ENCODE data around the gene TJP2.
"Not testable (repeated sequence)": the region's sequence is repeated elsewhere in the genome, so short reads cannot be mapped to it uniquely, and the experiment has no call there.

TJP2 gene

DNA sequence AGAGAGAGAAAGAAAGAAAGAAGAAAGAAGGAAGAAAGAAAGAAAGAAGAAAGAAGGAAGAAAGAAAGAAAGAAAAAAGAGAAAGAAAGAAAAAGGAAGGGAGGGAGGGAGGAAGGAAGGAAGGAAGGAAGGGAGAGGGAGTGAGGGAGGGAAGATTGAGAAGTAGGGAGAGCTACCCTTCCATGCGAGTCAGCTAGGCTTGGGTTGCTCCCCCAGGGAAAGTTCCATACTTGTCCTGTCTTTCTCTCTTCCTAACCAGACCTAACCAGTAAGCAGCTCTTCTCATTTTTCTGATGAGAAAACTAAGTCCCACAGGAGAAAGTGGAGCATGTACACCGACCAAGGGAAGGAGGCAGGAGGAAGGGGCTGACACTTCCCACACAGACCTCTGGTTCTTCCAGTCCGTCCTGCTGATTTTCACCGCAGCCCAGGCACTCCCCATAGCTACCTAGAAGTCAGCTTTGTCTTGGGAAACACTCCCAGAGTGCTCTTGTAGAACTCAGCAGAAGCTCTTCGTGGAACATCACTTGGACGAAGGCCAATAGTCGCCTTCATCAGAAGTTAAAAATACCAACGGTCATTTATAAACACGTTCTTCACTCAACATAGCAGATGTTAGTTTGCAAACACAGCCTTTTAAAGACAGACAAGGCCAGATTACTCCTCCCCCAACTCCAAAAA lies 121.9 kb downstream of the TJP2 start:
- DNase-seq, result no peak

DNA sequence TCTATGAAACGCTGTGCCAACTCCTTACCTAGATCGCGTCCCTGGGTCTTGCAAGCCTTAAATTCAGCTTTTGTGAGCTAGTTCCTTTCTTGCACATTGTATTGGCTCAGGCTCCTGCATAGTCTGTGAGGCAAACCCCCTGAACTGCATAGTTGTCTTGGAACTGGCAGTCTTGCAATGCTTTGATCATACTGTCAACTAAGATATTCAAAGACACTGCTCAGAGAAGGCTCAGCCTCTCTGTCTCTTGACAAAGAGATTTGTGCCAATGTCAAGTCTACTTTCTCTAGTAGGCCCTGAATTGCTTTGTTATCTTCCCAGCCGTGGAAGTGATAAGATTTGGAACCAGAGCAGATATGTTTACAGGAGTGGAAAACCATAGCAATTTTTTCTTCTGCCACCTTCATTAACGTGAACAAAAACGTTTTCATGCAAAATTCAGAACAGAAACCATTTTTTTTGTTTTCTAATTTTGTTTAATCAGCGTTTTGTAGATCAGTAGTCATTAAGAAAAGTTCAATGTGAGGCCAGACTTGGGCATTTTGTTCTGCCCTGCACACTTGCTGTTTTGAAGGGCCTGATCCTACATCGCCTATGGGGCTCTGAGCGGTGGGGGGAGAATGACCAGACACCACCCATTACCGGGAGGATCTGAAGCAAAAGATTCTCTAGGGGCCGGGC lies 123.4 kb downstream of the TJP2 start:
- no peak for DNase-seq

DNA sequence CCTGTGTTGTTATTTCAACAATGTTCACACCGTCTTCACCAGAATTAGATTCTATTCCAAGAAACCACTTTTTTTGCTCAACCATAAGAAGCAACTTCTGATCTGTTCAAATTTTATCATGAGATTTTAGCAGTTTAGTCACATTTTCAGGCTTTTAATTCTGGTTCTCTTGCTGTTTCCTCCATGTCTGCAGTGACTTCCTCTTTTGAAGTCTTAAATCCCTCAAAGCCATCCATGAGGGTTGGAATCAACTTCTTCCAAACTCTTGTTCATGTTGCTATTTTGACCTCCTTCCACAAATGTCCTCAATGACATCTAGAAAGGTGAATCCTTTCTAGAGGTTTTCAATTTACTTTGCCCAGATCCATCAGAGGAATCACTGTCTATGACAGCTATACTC lies 125.2 kb downstream of the TJP2 start:
- DNase-seq, result no peak

DNA sequence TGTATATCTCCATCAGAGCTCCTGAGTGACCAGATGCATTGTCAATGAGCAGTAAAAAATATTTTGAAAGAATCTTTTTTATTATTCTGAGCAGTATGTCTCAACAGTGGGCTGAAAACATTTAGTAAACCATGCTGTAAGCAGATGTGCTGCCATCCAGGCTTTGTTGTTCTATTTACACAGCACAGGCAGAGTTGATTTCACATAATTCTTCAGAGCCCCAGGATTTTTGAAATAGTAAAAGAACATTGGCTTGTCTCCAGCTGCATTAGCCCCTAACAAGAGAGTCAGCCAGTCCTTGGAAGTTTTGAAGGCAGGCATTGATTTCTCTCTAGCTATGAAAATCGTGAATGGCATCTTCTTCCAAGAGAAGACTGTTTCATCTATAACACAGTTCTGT lies 125.7 kb downstream of the TJP2 start:
- DNase-seq, result no peak

DNA sequence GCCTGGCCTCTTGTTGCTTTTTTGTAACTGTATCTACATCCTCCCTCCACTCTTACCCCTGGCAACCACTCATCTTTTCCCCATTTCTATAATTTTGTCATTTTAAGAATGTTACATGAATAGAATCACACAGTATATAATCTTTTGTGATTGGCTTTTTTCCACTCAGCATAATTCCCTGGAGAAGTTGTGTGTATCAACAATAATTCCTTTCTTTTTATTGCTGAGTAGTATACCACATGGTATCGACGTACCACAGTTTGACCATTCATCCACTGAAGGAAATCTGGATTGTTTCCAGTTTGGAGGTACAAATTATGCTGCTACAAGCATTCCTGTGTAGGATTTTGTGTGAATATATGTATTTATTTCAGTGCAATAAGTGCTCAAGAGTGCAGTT lies 129.3 kb downstream of the TJP2 start:
- no peak for DNase-seq

DNA sequence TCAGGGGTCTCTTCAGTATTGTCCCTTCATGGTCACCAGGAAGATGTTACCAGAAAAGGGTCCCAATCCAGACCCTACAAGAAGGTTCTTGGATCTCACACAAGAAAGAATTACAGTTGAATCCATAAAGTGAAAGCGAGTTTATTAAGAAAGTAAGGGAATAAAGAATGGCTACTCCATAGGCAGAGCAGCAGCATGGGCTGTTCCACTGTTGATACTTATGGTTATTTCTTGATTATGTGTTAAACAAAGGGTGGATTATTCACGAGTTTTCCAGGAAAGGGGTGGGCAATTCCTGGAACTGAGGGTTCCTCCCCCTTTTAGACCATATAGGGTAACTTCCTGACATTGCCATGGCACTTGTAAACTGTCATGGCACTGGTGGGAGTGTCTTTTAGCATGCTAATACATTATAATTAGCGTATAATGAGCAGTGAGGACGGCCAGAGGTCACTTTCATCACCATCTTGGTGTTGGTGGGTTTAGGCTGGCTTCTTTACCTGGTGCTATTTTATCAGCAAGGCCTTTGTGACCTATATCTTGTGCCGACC lies 132.9 kb downstream of the TJP2 start:
- DNase-seq, result not testable (repeated sequence)

DNA sequence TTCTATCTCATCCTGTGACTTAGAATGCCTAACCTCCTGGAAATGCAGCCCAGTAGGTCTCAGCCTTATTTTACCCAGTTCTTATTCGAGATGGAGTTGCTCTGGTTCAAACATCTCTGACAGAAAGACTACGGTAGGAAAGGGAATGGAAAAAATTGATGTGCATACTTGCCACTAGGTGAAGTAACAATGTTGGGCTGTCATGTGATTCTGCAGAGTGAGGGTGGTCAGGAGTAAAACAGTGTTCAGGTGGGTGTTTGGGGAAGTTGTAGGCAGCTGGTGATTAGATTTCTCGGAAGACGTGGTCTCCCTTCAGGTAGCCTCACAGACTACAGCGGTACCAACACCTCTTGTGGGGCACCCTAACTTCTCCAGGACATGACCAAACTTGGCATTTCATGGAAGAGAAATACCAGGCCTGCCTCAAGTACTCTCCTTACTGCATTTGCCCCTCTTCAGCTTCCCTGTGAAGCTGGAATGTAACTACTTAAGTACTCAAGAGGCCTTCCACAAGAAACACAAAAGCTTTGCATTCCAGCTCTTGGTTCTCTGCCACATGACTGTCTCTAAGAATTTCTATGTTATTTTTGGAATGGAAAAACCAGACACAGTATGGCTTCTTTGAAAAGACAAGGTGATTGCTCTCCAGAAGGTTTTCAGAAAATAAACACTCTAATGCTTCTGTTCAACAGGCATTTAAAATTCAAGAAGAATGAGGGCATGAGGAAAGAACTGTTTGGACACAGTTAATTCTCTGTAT lies 133.5 kb downstream of the TJP2 start:
- DNase-seq, result peak; percentile 87

DNA sequence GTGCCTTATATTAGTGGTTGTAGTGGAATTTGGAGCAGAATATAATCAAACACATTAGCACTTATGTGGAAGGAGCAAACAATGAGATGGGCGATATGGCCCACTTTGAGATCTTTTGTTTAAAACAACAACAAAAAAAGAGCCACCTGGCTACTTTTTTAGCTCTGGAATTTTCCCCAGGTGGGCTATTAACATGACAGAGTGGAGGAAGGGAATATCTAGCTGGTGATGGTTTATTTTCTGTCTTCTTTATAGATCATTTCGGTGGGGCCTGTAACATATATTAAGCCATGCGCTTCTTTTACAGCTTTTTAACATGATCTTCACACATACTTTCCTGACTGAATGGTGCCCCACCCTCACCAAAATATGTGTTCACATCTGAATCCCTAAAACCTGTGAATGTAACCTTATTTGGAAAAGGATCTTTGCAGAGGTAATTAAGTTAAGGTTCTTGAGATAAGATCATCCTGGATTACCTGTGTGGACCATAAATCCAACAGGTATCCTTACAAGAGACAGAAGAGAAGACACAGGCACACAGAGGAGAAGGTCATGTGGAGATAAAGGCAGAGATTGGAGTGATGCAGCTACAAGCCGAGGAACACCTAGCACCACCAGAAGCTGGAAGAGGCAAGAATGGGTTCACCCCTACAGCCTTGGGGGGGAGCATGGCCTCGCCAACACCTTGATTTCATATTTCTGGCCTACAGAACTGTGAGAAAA lies 134.3 kb downstream of the TJP2 start:
- DNase-seq, result no peak

DNA sequence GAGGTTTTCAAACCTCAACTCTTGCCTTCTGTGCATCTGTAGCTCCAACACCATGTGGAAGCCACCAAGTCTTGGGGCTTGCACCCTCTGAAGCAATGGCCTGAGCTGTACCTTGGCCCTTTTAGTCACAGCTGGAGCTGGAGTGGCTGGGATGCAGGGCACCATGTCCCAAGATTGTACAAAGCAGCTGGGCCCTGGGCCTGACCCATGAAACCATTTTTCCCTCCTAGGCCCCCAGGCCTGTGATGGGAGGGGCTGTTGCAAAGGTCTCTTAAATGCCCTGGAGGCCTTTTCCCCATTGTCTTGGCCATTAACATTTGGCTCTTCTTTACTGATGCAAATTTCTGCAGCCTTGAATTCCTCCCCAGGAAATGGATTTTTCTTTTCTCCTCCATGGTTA lies 139.1 kb downstream of the TJP2 start:
- DNase-seq, result no peak

DNA sequence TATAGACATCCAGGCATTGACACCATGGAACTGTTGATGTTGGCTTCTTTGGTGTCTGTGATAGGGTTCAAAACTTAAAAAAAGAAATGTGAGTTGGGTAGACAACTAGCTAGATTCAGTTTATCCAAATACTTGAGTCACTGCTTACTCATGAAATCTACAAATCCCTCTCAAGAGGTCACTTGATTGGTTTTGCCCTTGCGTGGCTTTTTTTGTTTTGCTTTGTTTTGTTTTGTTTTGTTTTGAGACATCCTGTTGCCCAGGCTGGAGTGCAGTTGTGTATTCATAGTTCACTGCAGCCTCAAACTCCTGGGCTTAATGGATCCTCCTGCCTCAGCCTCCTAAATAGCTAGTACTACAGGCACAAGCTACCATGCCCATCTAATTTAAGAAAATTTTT lies 140.5 kb downstream of the TJP2 start:
- no peak for DNase-seq

DNA sequence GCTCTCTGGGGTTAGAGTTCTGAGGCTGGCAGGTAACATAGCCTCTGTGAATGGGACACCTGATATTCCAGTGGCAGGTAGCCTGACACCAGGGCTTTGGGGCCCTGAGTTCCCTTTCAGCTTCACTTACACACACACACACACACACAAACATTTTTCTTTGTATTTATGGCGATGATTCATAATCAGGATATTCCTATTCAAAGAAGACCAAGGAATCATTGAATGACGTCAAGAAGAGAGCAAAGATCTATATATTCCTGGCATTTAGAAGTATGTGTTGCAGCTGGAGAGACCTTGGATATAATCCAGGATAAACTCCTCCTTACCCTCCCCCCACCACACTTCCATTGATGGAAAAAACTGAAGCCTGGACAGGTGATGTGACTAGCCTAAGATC lies 143.0 kb downstream of the TJP2 start:
- peak; percentile 44 for DNase-seq

DNA sequence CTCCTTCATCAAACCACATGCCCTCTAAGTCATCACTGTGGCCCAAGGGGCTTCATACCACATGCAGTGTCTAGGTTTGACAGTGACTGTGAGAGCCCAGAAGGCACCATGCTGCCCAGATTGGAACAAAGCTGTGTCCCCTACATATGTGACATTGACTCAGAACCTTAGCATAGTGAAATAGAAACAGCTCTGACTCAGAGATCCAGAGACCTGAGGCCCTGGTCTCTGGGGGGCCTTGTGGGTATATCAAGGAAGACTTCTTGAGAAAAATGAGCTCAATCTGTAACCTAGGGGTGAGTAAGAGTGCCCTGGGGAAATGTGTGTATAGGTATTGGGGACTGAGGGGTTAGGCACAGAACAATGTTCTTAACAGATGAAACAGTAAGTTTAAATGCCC lies 143.8 kb downstream of the TJP2 start:
- DNase-seq, result no peak

DNA sequence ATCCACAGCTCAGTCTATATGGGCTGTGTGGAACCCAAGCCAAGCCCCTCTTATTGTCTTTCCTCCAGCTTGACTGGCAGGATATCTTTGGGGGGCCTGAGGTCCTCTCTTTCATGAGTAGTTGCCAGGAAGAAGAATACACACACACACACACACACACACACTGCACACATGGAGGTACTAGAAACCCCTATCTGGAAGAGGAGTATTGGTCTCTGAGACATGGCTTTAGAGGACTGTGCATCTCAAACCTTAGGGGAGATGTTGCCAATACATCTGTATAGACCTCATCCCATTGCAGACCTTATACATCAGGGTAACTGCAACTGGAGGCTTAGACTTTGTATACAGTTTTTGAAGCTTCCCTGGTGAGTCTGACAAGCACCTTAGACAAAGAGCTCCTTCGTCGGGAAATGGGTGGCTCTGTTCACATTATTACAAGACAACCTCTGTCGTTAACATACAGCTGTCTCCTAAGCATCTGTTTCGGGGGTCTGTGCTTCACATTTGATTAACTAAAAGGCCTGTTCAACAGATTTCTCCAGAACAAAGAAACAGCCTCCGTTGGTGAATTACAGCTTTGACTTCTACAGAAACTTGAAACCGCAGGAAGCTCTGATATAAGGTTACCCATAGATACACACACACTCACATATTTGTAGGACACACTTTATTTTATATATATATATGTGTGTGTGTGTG lies 145.4 kb downstream of the TJP2 start:
- peak; percentile 12 for DNase-seq

DNA sequence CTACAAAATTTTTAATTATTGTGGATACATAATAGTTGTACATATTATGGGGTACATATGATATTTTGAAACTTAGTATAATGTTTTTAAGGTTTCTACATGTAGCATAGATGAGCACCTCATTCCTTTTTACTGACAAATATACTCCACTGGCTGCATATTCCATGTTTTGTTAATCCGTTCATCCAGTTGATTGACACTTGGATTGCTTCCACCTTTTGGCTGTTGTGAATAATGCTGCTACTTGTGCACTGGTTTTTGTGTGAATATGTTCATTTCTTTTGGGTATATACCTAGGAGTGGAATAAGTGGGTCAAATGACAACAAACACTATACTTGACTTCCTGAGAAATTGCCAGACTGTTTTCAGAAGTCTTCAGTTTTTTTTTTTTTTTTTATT lies 148.2 kb downstream of the TJP2 start:
- no peak for DNase-seq

DNA sequence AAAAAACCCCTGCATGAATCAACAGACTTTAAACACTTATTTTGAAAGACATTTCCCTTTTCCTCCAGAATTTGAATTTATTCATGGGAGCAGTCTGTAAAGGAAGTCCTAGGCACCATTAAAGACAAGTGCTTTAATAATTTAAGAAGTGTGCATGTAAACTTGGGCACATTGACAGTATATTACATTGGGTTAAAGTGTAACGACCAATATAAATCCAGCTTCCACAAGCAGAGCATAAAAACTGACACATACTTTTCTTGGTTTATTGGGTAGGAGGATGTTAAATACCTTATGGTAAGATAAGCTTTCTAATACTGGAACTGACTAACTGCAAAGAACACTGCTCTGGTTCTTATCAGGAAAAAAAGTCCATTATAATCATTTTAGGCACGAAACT lies 149.8 kb downstream of the TJP2 start:
- DNase-seq, result no peak

Data from fibroblast of skin of abdomen (primary cell).